Neural cell (in vitro differentiated cells): ENCODE measurements around the gene CCDC85C. TPM values are rescaled to one million over a fixed set of nuclear protein-coding genes. Genes with fewer than 3 reads are reported as not detected.

Experiments used
- H2AFZ ChIP-seq: fragments of 200-600, 300-800 bp; sonication (generic), shearing (Covaris generic); 2 replicates; pipeline ENCODE4 v1.6.0; 2014; ENCODE audit warnings: low read depth, mild to moderate bottlenecking, antibody characterized with exemption, low read length, moderate library complexity
- H3F3A ChIP-seq: fragments of 200-600 bp; shearing (Covaris generic); 2 replicates; pipeline ENCODE4 v1.6.1; 2016; ENCODE audit warnings: mild to moderate bottlenecking, moderate library complexity, mixed read lengths, antibody characterized with exemption, low read length; ENCODE audit not compliant: insufficient read depth, poor library complexity, severe bottlenecking
- H3K27ac ChIP-seq: fragments of 200-600, 300-800 bp; sonication (generic), shearing (Covaris generic); 2 replicates; pipeline ENCODE4 v1.5.1; 2014; ENCODE audit warnings: mild to moderate bottlenecking, low read length, moderate library complexity
- H3K27me3 ChIP-seq: fragments of 300-800, 200-600 bp; sonication (generic), shearing (Covaris generic); 2 replicates; pipeline ENCODE4 v1.6.0; 2014; ENCODE audit warnings: mild to moderate bottlenecking, low read depth, low read length, moderate library complexity; ENCODE audit not compliant: insufficient read depth
- H3K36me3 ChIP-seq: fragments of 300-800, 200-600 bp; sonication (generic), shearing (Covaris generic); 2 replicates; pipeline ENCODE4 v1.5.1; 2014; ENCODE audit warnings: mild to moderate bottlenecking, antibody characterized with exemption, low read length, moderate library complexity; ENCODE audit not compliant: insufficient read depth
- H3K4me2 ChIP-seq: fragments of 300-800, 200-600 bp; sonication (generic), shearing (Covaris generic); 2 replicates; pipeline ENCODE4 v1.6.0; 2014; ENCODE audit warnings: mild to moderate bottlenecking, low read length
- H3K4me3 ChIP-seq: fragments of 300-800, 200-600 bp; sonication (generic), shearing (Covaris generic); 2 replicates; pipeline ENCODE4 v1.5.1; 2014; ENCODE audit warnings: mild to moderate bottlenecking, low read length, moderate library complexity
- H3K79me2 ChIP-seq: fragments of 200-600 bp; shearing (Covaris generic); replicated peaks from 2 replicates; pipeline ENCODE4 v1.6.0; 2014; ENCODE audit warnings: mild to moderate bottlenecking, low read length, moderate library complexity; ENCODE audit not compliant: insufficient read depth
- H3K9ac ChIP-seq: fragments of 300-800, 200-600 bp; sonication (generic), shearing (Covaris generic); 2 replicates; pipeline ENCODE4 v1.6.1; 2016; ENCODE audit warnings: mild to moderate bottlenecking, low read length, mixed read lengths
- H3K9me2 ChIP-seq: fragments of 200-600 bp; shearing (Covaris generic); 2 replicates; pipeline ENCODE4 v1.6.1; 2016; ENCODE audit warnings: mild to moderate bottlenecking, low read length, mixed read lengths; ENCODE audit not compliant: insufficient read depth
- H3K9me3 ChIP-seq: fragments of 200-600, 300-800 bp; sonication (generic), shearing (Covaris generic); 2 replicates; pipeline ENCODE4 v1.6.1; 2016; ENCODE audit warnings: mild to moderate bottlenecking, mixed run types, low read length, moderate library complexity, mixed read lengths
- H4K20me1 ChIP-seq: fragments of 200-600 bp; shearing (Covaris generic); 2 replicates; pipeline ENCODE4 v1.6.1; 2016; ENCODE audit warnings: mild to moderate bottlenecking, mixed run types; ENCODE audit not compliant: insufficient read depth
- CTCF ChIP-seq: fragments of 450-650 bp; IDR thresholded peaks from 2 replicates; pipeline ENCODE4 v1.5.1; 2014; ENCODE audit warnings: antibody characterized with exemption, mild to moderate bottlenecking, moderate library complexity; ENCODE audit not compliant: poor library complexity, severe bottlenecking
- EP300 ChIP-seq: fragments of 450-650 bp; conservative IDR thresholded peaks from 2 replicates; pipeline ENCODE4 v1.6.1; 2014; ENCODE audit warnings: antibody characterized with exemption, mild to moderate bottlenecking, moderate library complexity; ENCODE audit not compliant: poor library complexity, severe bottlenecking
- EZH2 ChIP-seq: fragments of 200-600, 300-800 bp; shearing (Covaris generic), sonication (generic); IDR thresholded peaks from 2 replicates; pipeline ENCODE4 v1.6.1; 2014; ENCODE audit warnings: antibody characterized with exemption, low read length, borderline replicate concordance, mild to moderate bottlenecking; ENCODE audit not compliant: insufficient read depth, poor library complexity, severe bottlenecking
- MXI1 ChIP-seq: fragments of 450-650 bp; conservative IDR thresholded peaks from 2 replicates; pipeline ENCODE4 v1.6.1; 2014; ENCODE audit warnings: antibody characterized with exemption, mild to moderate bottlenecking; ENCODE audit not compliant: poor library complexity, severe bottlenecking
- POLR2AphosphoS5 ChIP-seq: IDR thresholded peaks from 2 replicates; pipeline ENCODE4 v1.6.1; 2012
- RAD21 ChIP-seq: fragments of 450-650 bp; conservative IDR thresholded peaks from 2 replicates; pipeline ENCODE4 v1.6.1; 2014; ENCODE audit warnings: antibody characterized with exemption, mild to moderate bottlenecking, moderate library complexity
- REST ChIP-seq: IDR thresholded peaks from 2 replicates; pipeline ENCODE4 v1.6.1; 2012; ENCODE audit warnings: borderline replicate concordance
- SMC3 ChIP-seq: fragments of 450-650 bp; conservative IDR thresholded peaks from 2 replicates; pipeline ENCODE4 v1.6.1; 2014; ENCODE audit warnings: antibody characterized with exemption, mild to moderate bottlenecking, moderate library complexity; ENCODE audit not compliant: poor library complexity
- TAF1 ChIP-seq: IDR thresholded peaks from 2 replicates; pipeline ENCODE4 v1.6.1; 2012; ENCODE audit warnings: low read depth
- polyA plus RNA-seq: library from polyadenylated mRNA; depleted of rRNA; stranded (reverse); fragments of >200 nt; gene quantifications from 2 replicates; pipeline ENCODE4 v1.2.3, GENCODE V29; 2014

Gene CCDC85C
- polyA plus RNA-seq, 1 donor from 2014 or later, result 24.8 TPM

GRCh38 chr14:99590746-99591555 is 13.1 kb downstream of the CCDC85C start:
- TF ChIP-seq MXI1, result no peak
- no peak for TF ChIP-seq SMC3
- no peak for TF ChIP-seq CTCF
- no peak for TF ChIP-seq POLR2AphosphoS5
- TF ChIP-seq EP300, result no peak
- TF ChIP-seq TAF1, result no peak
- no peak for TF ChIP-seq RAD21
- no peak for TF ChIP-seq EZH2
- TF ChIP-seq REST, result no peak
- H3K9ac ChIP-seq, result no peak overlapping the region
- H4K20me1 ChIP-seq, result no peaks in the 10 kb centered on the region
- H3K4me2 ChIP-seq, result no peak overlapping the region
- no peaks in the 10 kb centered on the region for H3F3A ChIP-seq
- no peaks in the 10 kb centered on the region for H3K9me3 ChIP-seq
- H2AFZ ChIP-seq, result no peak overlapping the region
- H3K27me3 ChIP-seq, result no peaks in the 10 kb centered on the region
- peaks cover 12% of the 10 kb centered on the region for H3K79me2 ChIP-seq
- H3K4me3 ChIP-seq, result no peak overlapping the region
- no peak overlapping the region for H3K27ac ChIP-seq
- no peaks in the 10 kb centered on the region for H3K36me3 ChIP-seq
- H3K9me2 ChIP-seq, result no peaks in the 10 kb centered on the region

- no peak overlapping the region for H2AFZ ChIP-seq
Observed at GRCh38 chr14:99589651-99590530, 14.1 kb downstream of the CCDC85C start.

More at GRCh38 chr14:99589651-99590530, 14.1 kb downstream of the CCDC85C start:
- H3K27ac ChIP-seq, result no peak overlapping the region
- TF ChIP-seq EZH2, result no peak
- no peak for TF ChIP-seq EP300
- no peak for TF ChIP-seq MXI1
- TF ChIP-seq TAF1, result no peak
- TF ChIP-seq REST, result no peak
- no peak for TF ChIP-seq SMC3
- TF ChIP-seq CTCF, result no peak
- TF ChIP-seq RAD21, result no peak
- no peak for TF ChIP-seq POLR2AphosphoS5
- no peaks in the 10 kb centered on the region for H3F3A ChIP-seq
- no peaks in the 10 kb centered on the region for H4K20me1 ChIP-seq
- H3K9ac ChIP-seq, result no peak overlapping the region
- no peak overlapping the region for H3K4me2 ChIP-seq
- no peaks in the 10 kb centered on the region for H3K9me2 ChIP-seq
- no peak overlapping the region for H3K4me3 ChIP-seq
- H3K27me3 ChIP-seq, result no peaks in the 10 kb centered on the region
- no peaks in the 10 kb centered on the region for H3K9me3 ChIP-seq
- H3K79me2 ChIP-seq, result peaks cover 10% of the 10 kb centered on the region
- H3K36me3 ChIP-seq, result no peaks in the 10 kb centered on the region
